Umbilical cord (tissue), 2 donors: ENCODE data around the gene FAM89B. TPM values are rescaled to one million over a fixed set of nuclear protein-coding genes. Genes with fewer than 3 reads are reported as not detected.
"Not testable (repeated sequence)": the region's sequence is repeated elsewhere in the genome, so short reads cannot be mapped to it uniquely, and the experiment has no call there.

Experiments
- DNase-seq: peaks from one replicate; pipeline ENCODE4 v3.0.0-alpha.2; 2015; ENCODE audit warnings: low spot score
- total RNA-seq: library from RNA; depleted of rRNA; stranded (reverse); fragments of >200 nt; gene quantifications from one replicate; pipeline ENCODE4 v1.2.3, GENCODE V29; 2014; ENCODE audit warnings: low replicate concordance; ENCODE audit not compliant: insufficient read depth

The FAM89B gene
- total RNA-seq, 1 donor from 2014 or later: 36.8 TPM

DNA sequence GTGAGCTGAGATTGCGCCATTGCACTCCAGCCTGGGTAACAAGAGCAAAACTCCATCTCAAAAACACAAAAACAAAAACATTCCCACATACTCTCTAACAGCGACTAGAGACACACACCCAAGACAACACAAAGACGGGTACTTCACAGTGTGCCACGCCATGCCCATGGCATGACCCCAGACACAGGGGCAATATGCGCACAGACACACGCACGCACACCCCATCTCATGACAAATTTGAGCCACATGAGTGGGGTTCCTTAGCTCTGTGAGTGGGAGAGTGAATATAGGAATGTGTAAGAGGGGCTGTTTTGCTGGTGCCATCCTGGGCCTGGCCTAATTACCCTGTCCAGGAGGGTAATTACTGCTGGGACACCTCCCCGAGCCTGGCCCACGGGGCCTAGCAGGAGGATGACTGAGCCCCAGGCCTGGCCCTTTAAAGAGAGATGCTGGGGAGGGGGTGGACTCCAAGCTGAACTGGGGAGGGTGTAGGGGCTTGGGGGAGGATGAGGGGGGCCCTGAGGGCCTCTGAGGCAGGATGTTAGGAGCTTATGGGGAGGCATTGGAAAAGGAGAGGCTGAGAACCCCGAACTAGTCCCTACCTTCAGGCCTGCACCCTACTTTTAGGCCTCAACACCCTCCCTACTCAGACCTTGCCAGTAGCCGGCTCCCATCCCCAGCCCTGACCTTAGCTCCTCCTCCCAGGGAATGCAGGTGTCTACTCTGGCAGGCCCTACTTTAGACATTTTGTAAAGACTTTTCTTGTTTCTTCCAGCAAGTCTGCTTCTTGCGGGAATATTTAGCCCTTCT lies 15.7 kb upstream of the FAM89B start:
- no peak for DNase-seq

DNA sequence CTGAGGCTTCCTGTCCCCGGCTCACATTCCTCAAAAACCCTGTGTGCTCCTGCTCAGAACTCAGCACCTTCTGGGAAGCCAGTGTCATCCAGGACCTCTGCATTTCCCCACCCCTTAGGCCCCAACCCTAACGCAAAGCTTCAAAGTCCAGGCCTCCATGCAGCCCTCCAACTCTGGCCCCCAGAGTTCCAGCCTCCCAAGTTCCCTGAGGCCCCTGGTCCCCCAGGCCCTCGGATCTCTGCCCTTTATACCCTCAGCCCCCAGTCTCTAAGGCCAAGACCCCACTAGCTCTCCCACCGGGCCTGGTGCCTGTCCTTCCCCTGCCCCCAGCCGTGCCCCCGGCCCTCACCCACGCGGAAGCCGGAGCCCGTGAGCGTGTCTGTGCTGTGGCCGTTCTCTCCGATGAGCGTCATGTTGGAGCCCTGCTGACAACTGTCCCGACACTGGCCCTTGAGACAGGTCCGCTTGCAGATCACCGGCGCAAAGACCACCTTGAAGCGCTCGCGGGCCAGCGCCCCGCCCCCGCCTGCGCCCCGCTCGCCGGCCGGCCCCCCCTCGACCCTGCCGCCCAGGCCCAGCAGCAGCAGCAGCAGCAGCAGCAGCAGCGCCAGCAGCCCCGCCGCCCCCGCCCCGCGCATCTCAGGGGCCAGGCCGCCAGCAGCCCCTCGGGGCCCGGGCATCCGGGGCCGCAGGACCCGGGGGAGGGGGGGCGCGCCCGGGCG lies 14.9 kb upstream of the FAM89B start:
- DNase-seq: peak; percentile 43

DNA sequence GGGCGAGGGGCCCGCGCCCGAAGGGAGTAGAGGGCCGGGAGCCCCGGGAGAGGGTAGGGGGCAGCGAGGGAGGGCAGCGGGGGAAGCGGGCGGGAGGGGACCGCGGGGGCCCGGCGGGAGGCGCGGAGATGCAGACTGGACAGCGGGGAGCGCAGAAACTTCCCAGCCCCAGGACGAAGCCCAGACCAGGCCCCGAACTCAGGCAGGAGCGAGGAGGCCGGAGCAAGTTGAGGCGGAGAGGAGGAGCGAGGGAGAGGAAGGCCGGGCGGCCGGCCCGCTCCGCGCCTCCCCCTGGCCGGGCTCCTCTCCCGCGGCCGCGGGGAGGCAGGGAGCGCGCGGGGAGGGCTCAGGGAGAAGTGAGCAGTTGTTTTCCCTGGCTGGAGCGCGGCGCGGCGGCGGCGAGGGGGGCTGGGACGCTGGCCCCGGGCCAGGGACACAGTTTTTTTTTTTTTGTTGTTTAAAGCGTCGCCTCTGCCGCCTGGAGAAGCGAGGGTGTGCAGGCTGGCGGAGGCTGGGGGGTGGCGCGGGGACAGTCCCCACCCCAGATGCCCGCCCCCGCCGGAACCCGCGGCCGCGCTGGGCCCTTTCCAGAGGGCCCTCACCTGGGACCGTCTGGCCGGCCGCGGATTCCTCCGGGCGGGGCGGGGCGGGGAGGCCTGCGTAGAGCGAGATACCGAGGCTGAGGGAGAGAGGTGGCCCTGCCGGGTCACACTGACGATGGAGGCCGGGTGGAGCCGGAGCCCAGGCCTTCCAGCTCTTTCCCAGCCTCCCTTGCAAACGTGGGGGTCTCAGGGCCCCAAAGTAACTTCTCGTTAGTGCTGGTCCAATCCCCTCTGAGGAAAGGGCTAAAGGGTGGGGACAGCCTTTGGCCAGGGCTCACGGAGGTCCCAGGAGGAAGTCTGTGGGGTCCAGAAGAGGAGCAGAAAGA lies 14.1 kb upstream of the FAM89B start, which contains the start of gene LTBP3:
Gene LTBP3 (minus strand): TSS at position 358 of the 928 bp plus-strand sequence. CDS start 400 bp downstream, outside the sequence.
- peak; percentile 92 for DNase-seq

DNA sequence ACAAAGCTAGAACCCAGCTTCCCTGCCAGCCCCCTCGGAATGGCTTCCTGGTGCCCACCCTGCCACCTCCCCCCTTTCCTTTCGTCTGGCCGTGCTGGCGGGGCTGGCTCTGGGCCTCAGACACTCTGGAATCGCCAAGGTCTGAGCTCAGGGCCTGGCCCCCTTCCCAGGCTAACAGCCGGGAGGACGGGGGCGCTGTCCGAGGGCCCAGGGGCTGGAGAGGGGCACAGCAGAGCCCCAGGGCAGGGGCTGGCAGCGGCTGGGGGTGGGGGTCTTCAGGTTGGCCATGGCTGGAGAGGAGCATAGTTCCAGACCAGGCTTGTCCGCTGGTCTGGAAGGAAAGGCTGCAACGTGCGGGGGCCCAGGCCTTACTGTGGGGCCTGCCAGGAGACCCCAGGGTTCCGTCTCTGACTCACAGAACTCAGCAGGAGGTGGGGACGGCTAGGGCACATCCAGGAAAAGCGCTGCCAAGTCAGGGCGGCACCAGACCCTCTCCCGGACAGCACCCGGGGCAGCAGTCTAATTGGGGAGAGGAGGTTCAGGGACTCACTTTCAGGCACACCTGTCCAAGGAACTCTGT lies 13.3 kb upstream of the FAM89B start:
- DNase-seq: no peak

GRCh38 chr11:65559535-65559934 lies 12.8 kb upstream of the FAM89B start:
- DNase-seq: no peak

DNA sequence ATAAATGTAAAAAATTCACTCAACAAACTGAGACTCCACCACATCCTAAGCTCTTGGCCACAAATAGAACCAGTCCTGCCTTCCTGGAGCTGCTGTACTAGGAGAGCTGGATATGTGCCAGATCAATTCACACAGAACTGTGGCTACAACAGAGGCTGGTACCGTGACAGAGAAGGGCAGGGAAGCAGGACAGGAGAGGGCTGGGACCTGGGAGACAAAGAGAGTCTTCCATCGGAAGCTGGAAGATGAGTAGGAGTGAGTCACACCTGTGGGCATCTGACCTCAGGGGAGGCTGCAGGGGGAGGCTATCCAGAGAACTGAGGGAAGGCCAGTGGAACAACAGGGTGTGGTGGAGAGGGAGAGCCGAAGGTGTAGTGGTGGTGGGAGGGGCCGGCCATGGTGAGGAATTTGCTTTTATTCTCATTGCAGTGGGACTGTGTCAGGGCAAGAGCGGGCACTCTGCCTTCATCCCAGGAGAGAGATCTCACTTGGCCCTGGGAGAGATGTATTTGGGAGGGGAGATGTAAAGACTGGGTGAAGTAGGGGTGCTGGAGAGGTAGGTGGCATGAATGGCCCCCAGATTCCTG lies 12.3 kb upstream of the FAM89B start:
- peak; percentile 48 for DNase-seq

DNA sequence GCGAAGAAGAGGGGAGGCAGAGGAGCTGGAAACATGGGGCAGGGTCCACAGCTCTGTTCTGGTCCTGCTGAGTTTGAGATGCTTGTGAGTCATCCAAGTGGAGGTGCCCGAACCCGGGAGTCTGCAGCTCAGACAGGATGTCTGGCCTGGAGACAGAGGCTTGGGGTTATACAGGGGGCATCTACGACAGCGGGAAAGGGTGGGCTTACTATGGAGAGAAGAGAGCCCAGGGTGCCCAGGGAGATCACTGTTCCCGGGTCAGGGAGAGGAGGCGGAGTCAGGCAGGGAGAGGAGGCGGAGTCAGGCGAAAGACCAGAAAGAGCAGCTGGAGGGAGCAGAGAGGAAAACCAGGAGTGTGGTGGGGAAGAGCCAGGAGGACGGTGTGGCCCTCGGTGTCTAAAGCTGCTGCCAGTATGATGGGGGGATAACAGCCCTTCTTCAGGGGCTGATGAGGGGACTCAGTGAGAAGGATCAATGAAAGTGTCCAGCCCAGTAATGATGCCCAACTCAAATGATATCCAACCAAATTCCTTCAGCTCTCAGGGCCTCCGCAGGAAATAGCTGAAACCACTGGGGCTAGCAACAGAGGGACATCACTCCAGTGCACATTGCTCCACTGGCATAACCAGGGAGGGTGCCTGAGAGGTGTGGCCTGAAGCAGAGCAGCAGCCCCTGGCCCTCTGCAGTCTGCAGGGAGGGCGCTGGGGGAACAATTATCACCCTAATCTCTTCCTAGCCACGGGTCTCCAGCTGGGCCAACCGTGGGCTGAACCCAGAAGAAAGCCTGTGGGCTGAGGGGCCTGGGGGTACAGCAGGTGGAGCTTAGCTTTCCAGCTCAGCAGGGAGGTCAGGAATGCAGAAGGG lies 11.6 kb upstream of the FAM89B start:
- DNase-seq: peak; percentile 80

- no peak for DNase-seq
Observed at GRCh38 chr11:65562020-65562419, 10.3 kb upstream of the FAM89B start.

DNA sequence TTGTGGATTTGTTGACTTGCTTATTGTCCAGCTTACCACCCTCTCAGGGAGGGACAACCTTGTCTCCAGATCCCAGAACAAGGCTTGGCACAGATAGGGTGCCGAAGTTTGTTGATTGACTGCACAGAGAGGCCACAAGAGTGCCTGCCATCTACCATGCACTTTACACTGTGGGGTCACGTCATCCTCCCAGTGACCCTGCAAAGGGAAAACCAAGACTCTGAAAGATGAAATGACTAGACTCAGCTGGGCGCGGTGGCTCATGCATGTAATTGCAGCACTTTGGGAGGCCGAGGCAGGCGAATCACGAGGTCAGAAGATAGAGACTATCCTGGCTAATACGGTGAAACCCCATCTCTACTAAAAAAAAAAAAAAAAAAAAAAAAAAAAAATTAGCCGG lies 9.6 kb upstream of the FAM89B start:
- DNase-seq: no peak

DNA sequence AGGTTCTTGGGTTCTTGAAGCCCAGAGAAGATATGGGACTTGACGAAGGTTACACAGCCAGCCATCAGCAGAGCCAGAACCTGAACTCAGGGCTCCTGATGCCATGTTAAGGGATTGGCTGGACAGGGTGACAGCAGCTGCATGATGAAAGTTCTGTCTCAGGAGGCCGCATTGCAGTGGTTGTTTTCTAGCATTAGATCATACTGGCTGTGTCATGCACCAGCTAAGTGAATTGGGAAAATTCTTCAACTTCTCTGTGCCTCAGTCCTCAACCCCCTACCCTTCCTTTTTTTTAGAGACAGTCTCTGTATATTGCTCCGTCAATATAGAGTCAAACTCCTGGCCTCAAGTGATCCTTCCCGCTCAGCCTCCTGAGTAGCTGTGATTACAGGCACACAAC lies 8.7 kb upstream of the FAM89B start:
- DNase-seq: no peak

DNA sequence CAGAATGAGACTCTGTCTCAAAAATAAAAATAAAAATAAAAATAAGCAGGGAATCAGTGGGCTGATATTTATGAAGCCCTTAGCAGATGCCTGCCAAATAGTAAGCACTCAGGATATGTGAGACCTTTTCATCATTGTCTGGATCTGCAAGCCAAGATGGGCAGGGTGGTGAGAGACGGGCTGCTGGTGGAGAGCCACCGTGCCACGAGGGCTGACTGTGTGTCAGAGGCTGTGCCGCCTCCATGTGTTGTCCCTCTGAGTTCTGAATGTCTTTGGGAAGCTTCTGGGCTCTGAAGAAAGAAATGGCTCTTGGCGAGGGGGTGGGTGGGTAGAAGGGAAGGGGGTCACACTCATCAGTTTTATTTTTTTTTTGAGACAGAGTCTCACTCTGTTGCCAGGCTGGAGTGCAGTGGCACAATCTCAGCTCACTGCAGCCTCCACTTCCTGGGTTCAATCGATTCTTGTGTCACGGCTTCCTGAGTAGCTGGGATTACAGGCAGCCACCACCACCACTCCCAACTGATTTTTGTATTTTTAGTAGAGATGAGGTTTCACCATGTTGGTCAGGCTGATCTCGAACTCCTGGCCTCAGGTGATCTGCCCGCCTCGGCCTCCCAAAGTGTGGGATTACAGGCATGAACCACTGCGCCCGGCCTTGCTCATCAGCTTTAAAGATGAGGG lies 7.3 kb upstream of the FAM89B start:
- not testable (repeated sequence) for DNase-seq

DNA sequence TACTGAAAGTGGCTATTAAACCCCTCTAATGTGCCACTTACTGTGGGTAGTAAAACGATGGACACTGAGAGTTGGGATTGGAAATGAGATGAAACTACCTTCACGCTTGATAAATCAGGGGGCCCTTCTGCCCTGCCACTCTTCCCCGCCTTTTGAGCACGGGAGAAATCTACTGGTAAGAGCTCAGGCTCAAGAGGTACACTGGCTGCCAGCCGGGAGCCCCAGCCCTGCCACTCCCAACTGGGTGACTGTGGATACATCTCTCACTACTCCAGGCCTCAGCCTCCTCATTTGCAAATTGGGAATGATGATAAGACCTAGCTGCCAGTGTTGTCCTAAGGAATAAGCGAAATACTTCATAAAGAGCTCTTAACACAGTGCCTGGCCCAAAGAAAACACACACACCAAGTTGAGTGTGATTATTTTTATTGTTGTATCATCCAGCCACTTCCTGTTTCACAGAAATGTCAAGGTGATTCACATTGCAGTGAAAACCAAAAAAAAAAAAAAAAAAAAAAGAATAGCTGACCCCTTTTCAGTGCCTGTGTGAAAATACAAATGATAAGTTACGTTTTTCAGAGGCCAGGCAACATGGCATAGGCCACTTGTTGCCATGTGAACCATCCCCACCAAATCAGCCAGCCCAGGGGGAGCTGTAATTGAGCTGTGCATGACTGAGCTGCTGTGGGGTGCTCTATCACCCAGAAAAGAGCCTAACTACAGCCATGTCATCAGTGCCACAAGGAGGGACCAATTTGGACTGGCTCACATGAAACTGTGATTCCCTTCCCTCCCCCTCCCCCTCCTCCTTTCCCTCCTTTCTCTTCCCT lies 6.5 kb upstream of the FAM89B start:
- DNase-seq: no peak

- DNase-seq: no peak
Observed at GRCh38 chr11:65569164-65569972, 3.0 kb upstream of the FAM89B start.

GRCh38 chr11:65569973-65570918 lies 2.1 kb upstream of the FAM89B start, which contains the start of gene ZNRD2:
ZNRD2 (plus strand) TSS chr11:65570477; CDS start chr11:65570492, 15 bp downstream.
- peak; percentile 99 for DNase-seq

GRCh38 chr11:65571420-65571819 lies 918 bp upstream of the FAM89B start:
- no peak for DNase-seq

DNA sequence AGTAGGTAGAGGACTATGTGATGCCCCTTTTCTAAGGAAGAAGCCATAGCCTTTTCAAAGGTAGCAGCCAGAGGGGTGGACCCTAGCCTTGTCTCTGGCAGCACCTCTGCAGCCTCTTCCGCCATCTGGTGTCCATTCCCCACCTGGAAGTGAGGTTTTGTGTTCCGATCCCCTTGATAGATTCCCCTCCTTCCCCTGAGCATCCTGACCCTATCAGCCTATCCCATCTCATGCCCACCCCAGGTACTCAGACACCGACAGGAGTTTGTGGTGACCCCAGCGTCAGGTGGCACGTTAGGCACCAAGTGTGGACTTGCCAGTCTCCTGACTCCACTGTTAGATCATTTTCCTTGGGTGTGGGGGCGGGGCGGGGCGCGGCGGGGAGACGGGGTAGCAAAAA lies 398 bp upstream of the FAM89B start:
- no peak for DNase-seq
